NCI-H1930 (cell line): Measurements from ENCODE around the gene KIAA0319L.

Experiments used
- DNase-seq, 2 experiments: peaks; one replicate each; lab custom pipeline; 2025; lab: John Stamatoyannopoulos, UW

Gene KIAA0319L

DNA sequence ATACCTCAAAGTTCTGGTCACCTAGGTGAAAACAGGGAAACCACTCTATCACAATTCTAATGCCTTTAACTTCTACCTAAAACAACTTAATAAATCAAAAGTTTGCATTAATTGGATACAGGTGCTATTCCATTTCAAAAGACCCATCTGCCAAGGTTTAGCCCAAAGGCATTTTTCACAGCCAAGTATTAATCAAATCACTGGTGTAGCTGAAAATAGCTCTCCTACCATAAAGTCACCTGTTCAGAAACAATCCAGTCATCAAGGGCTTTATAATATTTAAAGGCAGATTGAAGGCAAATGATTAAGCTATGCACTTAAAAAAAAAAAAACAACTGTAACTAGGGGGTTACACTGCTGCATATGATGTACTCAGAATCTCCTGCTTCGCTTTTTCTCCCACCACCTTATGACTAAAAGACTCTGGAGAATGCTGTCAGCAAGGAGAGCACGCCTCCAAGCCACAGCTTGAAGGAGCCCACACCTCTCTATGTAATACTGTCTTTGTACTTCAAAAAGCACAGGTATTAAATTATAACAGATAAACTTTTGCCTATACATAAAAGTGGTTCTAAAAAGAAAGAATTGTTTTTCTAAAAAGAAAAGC is 20.5 kb downstream of the KIAA0319L start:
- DNase-seq: no peak

DNA sequence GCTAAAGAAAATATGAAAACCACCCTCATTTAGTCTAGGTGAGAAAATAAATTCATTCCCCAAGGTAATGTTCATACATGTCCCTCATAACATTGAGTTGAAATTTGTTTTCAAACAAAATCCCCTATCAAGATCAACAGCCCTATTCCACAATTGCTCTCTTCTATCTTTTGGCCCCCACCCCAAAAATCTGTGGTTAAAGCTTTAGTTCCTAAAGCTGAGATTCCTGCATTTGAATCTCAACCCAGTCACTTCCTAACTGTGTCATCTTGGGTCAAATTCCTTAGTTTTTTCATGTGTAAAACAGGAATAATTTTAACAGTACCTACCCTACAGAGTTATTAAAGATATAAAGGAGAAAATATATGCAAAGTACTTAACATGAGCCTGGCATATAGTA is 22.0 kb downstream of the KIAA0319L start:
- DNase-seq: no peak

DNA sequence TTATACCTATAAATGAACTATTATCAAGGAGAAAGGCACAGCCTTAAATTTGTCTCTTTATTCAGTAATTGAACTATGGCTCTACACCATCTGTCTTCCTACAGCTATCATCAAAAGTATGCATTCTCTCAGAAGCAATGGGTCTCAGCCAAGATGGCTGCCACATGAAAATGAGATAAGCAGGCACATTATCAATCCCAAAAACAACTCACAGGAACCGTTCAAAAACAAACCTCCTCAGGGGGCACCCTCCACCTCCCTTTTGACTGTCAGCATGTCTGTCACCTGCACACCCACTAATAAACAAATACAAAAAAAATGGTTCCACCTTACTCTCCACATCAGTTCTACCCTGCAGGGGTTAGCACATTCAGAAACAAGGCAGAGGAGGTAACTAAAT is 23.6 kb downstream of the KIAA0319L start:
- no peak for DNase-seq

DNA sequence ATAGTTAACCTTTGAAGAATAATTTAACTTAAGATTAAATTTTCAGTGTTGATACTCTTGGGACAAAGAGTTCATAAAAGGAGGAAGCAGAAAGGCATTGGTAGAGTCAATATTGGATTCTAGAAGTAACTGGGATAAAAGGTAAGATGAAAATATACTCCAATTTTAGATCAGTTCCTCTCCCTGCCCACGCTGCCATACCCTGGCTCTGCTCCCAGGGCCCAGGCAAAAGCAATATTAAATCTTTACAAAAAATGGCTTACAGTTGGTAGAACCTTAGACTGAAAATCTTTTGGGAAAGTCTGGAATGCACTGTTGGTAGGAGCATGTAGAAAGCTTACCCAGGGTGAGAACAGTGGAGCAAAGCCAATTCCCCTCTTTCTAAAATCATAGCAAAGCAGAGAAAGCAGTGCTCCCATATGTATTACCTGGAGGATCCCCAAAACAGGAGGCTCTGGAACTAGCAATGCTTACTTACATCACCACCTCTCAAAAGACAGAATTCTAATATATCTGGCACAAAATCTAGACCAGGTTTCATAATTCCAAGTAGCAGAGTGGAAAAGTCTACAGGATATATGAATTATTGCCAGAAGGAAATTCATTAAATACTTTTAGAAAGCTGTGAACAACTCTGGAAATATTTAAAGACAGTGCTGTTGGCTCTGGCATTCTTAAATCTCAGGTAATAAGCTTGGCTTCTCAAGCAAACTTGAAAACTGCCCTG is 24.5 kb downstream of the KIAA0319L start:
- no peak for DNase-seq

DNA sequence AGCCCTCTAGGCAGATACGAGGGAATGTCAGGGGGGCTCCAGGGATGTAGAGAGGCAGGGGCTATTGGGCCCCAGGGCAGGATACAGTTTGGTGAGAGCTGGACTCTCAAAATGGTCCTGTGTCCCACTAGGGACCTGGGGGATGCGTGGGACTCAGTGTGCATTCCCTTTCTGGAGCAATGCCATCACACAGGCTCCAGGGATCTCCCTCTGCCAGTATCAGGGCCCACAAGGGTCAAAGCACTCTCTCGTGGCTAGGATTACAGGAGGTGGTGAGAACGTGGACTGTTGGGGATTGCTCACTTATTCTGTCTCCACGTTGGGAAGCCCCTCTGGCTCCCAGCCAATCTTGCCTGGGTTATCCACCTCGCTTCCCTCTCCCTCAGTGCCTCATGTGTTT is 25.8 kb downstream of the KIAA0319L start:
- DNase-seq: no peak

DNA sequence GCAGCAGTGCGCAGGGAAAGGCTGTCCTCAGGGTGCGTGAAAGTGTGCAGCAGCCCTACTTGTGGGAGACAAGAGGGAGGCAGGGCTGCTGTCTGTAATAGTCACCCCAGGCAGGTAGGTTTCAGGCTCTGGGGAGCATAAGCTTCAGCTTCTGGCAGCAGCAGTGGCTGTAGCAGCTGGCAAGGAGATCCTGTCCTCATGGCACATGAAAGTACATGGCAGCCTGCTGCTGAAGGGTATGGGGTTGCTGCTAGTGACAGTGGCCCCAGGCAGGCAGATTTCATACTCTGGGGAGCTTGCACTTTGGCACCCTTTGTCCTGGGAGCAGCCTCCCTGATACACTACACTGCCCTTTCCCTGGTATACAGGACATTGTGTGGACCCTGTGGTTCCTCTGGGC is 26.3 kb downstream of the KIAA0319L start:
- no peak for DNase-seq

DNA sequence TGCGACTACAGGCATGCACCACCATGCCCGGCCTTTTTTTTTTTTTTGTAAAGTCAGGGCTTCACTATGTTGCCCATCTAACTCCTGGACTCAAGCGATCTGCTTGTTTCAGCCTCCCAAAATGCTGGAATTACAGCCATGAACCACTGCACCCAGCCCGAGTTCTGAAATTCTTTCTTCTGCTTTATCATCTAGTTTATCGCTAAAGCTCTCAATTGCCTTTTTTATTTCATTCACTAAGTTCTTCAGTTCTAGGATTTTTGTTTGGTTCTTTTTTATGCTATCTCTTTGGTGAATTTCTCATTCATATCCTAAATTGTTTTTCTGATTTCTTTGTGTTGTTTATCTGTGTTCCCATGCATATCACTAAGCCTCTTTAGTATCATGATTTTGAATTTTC is 27.0 kb downstream of the KIAA0319L start:
- DNase-seq: no peak

DNA sequence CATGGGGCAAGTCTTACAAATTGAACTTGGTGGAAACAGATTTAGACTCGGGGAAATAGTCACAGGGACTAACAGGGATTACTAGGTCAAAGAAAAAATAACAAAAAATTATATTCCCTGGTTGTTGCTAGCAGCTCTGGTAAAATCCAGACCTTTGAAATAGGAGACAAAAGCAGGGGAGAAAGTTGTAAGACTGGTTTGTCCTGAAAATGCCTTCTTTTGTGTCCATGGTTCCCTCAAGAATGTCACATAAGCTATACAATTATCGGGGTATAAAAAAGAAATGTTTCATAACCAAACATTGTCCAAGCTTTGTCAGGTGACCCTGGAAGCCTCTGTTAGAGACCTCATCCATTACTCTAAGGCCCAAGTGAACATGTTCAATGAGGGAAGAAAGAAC is 33.1 kb downstream of the KIAA0319L start:
- DNase-seq: no peak

DNA sequence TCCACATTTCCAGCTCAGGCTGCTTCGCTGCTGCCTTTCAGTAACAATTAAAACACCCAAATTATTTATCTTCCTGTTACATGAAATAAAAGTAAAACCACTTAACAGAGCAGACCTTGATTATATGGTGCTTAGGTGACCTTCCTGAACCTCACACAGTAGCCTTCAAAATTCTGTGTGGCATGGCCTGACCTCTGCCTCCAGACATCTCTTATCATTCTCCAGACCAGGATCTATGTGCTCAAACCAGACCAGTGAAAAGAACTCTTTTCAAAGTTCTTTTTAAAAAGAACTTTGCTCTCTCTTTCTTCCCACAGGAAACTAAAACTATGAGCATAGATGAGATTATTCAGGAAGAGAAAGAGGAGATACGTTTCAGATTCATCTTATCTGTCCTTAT is 37.8 kb downstream of the KIAA0319L start:
- no peak for DNase-seq

DNA sequence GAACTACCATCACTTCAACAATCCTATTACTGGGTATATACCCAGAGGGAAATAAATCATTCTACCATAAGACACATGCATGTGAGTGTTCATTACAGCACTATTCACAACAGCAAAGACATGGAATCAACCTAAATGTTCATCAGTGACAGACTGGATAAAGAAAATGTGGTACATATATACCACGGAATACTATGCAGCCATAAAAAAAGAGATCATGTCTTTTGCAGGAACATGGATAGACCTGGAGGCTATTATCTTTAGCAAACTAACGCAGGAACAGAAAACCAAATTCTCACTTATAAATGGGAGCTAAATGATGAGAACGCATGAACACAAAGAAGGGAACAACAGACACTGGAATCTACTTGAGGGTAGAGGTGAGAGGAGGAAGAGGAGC is 39.0 kb downstream of the KIAA0319L start:
- no peak for DNase-seq

DNA sequence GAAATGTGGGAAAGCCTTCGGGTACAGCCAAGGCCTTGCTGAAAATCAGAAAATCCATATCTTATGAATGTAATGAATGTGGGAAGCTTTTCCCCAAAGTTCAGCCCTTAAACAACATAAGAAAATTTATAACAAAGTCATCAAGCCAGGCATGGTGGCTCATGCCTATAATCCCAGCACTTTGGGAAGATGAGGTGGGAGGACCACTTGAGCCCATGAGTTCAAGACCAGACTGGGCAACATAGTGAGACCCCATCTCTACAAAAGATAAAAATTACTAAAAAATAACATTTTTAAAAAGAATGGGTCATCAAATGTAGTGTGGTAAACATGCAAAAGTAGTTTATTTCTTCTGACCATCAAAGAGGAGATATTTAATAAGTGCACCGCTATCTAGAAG is 45.9 kb downstream of the KIAA0319L start:
- no peak for DNase-seq

DNA sequence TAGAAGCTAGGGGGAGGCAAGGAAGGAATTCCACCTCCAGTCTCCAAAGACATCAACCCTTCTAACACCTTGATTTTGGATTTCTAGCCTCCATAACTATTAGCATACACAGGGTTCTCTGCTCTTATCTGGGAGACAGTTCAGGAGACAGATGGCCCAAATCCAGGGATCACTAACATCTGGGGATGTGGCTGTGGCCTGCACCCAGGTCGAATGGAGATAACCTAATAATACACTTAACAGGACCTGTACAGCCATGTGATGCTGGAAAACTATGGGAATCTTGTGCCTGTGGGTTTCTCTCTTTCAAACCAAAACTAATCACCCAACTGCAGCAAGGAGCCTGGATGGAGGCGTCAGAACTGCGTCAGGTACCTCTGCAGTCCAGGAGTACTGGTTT is 47.6 kb downstream of the KIAA0319L start:
- no peak for DNase-seq

DNA sequence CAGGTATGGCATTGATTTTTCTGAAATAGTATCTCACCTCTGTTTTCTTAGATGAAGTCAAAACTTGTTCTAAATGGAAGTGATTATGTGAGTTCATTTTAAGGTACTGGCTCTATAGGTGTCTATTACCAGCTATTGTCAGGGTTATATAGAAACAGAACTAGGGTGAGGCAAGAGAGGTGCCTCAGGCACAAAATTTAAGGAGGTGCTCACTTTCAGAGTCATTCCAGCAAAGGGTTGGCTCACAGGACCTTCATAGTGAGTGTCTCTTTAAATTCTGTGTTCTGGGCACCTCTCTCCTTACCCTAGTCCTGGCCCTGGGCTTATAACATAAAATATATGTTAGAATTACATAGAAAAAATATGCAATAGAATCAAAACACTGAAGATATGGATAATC is 49.3 kb downstream of the KIAA0319L start:
- no peak for DNase-seq

DNA sequence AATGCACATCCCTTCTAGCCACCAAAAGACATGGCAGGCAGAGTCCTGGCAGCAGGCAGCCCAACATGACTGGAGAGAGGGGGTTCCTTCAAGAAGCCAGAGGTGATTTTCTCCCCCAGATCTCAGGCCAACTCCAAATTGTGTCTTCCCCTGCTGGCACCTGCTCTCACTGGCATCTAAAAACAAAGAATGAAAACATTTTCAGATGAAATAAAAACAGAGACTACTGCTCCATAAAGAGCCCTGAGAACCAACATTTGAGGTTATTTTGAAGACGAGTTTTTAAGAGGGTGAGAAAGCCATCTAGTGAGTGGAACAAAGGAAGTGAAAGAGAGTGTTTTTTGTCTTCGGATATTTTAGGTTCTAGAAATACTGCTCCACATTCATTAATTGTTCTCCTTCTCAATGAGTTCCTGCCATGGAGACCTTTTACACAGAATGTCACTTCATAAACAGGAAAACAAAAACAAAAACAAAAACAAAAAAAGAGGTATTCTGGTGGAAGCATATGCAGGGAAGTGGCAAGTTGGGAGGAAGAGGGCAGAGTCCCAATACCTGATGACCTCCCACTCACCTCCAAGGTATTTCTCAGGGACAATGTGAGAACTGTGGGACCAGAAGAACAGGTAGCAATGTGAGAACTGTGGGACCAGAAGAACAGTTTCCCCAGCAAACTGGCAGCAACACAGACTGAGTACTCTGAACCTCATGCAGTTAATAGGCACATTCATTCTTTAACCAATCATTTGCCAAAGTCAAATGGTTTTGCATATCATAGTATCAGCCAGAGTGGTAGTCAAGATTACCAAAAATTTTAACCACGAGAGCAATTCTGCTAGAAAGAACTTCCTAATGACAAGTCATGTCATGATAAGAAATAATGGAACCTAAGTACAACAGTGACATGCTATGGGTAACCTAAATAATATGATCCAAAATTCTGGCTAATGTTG is 50.0 kb downstream of the KIAA0319L start:
- DNase-seq: no peak

DNA sequence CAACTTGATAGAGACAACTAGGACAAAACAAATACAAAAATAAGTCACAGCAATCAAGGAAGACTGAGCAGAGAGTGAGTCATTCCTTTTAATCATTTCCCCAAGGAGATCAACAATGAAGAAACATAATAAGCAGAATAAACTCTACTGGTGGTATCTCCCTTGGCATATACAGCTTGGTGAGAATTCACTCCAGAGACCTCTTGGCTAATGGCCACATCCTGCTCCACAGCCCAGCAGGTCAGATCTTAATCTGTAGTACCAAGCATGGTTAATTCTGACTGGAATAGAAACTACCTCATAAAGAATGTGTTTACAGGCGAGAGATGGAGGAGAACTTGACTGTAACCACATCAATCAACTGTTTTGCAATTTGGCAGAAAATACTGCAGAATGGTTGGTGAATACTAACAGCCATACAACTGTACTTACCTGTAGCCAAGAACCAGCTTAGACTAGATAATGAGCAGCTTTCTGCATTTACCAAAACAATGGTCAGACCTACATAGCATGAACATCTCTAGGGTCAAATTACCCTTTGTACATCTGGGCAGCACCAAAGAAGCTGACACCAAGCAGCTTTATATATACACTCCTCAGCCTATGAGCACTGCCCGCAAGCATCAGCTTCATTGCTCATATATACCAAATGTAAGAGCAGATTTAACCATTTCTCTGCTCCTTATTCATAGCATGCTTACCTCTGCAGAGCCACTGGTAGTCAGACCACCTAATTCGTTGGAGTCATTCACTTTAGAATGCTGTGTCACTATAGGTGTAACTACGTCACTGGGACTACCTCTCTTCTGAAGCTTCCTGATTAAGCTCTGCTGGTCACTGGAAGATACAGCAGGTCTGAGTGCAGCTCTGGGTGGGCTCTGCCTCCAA is 51.0 kb downstream of the KIAA0319L start:
- peak in 1 of 2 experiments; percentile 62 for DNase-seq

DNA sequence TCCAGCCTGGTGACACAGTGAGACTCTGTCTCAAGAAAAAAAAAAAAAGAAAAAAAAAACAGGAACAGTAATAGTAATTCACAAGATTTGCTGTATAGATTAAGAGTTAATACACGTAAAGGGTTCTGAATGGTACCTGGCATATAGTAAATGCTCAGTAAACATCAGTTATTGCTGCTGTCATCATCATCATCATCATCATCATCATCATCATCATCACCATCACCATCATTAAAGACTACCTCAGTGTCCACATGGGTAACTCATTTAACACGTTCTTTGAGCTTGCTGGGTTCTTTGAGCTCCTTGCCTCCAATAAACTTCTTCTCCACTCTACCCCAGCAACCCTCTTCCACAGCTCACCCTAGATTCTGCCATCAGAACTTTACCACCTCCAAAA is 55.0 kb downstream of the KIAA0319L start:
- DNase-seq: no peak

DNA sequence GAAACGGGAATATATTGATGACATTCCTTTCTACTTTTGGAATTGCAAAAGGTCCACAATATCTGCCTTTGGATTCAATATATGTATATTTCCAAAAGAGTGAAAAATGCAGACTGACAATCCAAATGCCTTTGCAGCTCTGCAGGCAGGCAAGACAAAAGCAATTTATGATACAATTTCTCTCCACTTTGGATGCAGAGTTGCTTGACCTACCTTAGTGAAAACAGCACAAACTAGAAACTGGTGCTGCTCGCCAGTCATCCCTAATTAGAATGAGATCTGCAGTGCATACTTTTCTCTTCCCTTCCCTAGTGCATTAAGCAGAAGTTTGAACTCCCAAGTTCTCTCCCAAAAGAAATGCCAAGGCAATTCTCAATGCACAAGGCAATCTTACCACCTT is 56.8 kb downstream of the KIAA0319L start:
- no peak for DNase-seq

DNA sequence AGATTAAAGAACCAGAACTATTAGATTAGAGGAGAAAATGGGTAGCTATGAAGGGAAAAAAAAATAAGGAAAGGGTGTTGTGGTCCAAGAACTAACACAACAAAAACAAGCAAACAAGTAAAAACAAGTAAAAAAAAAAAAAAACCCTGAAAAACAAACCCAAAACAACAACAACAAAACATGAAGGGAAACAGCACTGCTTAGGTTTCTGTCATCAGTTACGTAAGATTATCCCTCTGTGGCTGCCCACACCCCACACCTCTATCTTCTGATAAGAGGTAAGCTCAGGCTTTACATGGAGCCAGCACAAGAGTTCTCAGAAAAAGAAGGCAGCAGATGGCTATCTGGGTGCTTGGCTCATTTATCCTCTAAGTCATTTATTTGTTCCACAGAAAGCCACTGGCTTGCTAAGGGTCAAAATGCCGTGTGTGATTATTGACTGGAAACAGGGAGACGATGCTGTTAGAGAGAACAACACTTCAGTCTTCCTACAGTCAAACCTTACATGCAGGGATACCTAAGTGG is 57.5 kb downstream of the KIAA0319L start:
- no peak for DNase-seq

DNA sequence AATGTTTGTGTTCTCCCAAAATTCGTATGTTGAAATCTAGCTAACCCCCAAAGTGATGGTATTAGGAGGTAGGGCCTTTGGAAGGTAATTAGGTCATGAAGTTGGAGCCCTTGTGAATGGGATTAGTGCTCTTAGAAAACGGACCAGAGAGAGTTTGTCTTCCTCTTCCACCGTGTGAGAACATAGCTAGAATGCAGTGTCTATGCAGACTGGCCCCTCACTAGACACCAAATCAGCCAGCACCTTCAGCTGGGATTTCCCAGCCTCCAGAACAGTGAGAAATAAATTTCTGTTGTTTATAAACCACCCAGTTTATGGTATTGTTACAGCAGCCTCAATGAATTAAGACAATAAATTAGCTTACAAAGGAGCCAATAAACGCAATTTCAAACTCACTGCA is 58.0 kb downstream of the KIAA0319L start:
- no peak for DNase-seq

DNA sequence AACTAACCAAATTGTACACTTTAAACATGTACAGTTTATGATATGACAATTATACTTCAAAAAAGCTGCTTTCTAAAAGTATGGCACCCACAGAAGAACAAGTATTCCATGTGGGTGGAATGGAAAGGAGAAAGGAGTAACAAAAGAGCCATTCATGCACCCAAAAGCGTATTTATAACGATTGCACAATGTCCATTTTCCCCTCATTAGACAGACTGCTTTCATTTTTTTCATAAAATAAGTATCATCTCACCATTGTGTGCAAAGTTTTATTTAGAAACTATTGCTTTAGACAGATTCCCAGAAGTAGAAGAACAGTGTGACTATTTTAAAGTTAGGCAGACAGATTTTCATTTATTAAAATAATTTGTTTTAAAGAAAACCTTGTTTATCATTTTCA is 59.6 kb downstream of the KIAA0319L start:
- DNase-seq: no peak

DNA sequence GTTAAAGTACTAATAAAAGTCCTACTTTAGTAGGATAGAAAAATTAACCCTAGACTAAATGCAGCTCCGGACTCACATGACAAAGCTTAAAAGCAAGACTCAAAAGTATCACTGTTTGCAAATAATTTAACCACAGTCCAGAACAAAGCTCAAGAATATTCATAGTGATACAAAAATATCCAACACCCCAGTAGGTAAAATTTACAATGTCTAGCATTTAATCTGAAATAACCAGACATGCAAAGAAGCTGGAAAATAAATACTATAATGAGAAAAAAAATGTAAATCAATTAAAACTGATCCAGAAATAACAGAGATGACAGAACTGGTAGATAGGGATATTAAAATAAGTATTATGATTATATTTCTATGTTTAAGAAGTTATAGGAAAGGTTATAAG is 67.0 kb downstream of the KIAA0319L start:
- no peak for DNase-seq

DNA sequence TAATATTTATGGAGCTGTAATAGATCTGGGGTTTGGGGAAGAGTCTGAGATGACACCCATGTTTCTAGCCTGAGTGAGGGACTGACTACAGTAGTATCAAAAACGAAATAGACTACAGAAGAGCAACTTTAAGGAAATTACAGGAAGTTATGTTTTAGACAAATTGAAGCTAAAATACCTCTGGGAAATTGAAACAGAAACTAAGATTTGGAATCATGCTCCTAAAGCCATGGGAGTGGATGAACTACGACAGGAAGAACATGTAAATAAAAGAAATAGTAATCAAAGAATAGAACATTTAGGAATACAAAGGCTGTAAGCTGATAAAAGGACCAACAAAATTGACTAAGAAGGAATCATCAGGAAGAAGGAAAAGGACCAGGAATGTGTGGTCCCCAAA is 68.9 kb downstream of the KIAA0319L start:
- DNase-seq: no peak
